Sigmoid colon (tissue), 3 donors: ENCODE results near the gene GABRB1.

ENCODE experiments used
- CTCF ChIP-seq, 4 experiments: fragments of 450-650 bp in 3 of 4; fragments of 200-600 bp in 1 of 4; IDR thresholded peaks; one replicate each; pipeline ENCODE4 v1.5.1; 2016 to 2019; ENCODE audit warnings: antibody characterized with exemption in 4 of 4, mild to moderate bottlenecking in 3 of 4, moderate library complexity in 2 of 4
- POLR2A ChIP-seq, 2 donors: fragments of 450-650 bp; IDR thresholded peaks; one replicate each; pipeline ENCODE4 v1.6.1; 2016; ENCODE audit warnings: antibody characterized with exemption in 2 of 2, mild to moderate bottlenecking in 2 of 2, moderate library complexity in 2 of 2

DNA sequence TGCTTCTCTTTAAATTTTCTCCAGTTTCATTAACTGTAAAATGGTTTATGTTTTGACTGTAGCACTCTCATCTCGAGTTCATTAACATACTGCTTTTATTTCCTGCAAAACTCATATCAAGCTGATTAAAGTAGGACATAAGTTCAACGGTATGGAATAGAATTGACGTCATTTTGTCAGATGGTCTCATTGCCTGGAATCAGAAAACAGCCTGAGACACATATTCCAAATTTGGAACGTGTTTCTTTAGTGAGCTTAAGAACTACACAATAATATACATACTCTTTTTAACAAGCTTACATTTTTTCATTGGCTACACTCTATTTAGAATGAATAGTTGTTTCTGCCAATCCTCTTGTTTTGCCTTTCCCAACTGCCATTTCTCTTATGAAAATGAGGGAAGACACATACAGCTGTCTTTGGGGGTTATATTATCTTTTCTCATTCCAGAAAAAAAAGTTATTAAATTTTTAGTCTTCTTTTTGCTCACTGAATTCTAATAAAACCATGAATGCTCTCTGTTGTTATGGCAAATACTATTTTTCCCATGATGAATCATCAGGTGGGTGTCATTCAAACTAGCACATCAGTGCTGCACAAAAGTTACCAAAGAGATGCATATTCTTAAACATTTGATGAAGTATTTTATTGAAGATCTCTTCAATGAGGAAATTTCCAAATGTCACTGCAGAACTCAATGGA lies 162.8 kb downstream of the GABRB1 start:
- TF ChIP-seq CTCF (IDR thresholded peaks at IDR 0.05) (no peak), POLR2A (IDR thresholded peaks at IDR 0.05) (no peak)
